GM23248 (cell line): ENCODE data around the gene ADGRG1.

Experiments used
- EZH2 ChIP-seq: fragments of 200-600 bp; sonication (generic); IDR thresholded peaks from 2 replicates; pipeline ENCODE4 v1.6.1; 2018; ENCODE audit warnings: antibody characterized with exemption, mild to moderate bottlenecking; ENCODE audit not compliant: insufficient read depth, poor library complexity, severe bottlenecking
- EZH2phosphoT487 ChIP-seq: fragments of 200-600 bp; sonication (generic); IDR thresholded peaks from 2 replicates; pipeline ENCODE4 v1.6.1; 2018; ENCODE audit warnings: antibody characterized with exemption, moderate library complexity, mild to moderate bottlenecking, low read depth; ENCODE audit not compliant: insufficient read depth

- TF ChIP-seq EZH2: no peak
- TF ChIP-seq EZH2phosphoT487: no peak
Measured at GRCh38 chr16:57696240-57696639, 67.8 kb downstream of the ADGRG1 start.
